ENCODE measurements around the gene SBF1. TPM values are rescaled to one million over a fixed set of nuclear protein-coding genes. Genes with fewer than 3 reads are reported as not detected.

SBF1 gene
- polyA plus RNA-seq, 1 donor (not counting 4 experiments of a cell fraction or from before 2014, with no cell fraction given), result 16.2 TPM

- no peak overlapping the region for H3K4me3 ChIP-seq (ENCODE audit: control insufficient read depth in 2 of 3, extremely low read depth in 1 of 3, insufficient read depth in 2 of 3, low read depth in 1 of 3, low read length in 3 of 3)
- no peak overlapping the region for H3K4me2 ChIP-seq (ENCODE audit: control insufficient read depth, extremely low read depth, insufficient read depth, low read depth, low read length)
- TF ChIP-seq, protein P1, sequence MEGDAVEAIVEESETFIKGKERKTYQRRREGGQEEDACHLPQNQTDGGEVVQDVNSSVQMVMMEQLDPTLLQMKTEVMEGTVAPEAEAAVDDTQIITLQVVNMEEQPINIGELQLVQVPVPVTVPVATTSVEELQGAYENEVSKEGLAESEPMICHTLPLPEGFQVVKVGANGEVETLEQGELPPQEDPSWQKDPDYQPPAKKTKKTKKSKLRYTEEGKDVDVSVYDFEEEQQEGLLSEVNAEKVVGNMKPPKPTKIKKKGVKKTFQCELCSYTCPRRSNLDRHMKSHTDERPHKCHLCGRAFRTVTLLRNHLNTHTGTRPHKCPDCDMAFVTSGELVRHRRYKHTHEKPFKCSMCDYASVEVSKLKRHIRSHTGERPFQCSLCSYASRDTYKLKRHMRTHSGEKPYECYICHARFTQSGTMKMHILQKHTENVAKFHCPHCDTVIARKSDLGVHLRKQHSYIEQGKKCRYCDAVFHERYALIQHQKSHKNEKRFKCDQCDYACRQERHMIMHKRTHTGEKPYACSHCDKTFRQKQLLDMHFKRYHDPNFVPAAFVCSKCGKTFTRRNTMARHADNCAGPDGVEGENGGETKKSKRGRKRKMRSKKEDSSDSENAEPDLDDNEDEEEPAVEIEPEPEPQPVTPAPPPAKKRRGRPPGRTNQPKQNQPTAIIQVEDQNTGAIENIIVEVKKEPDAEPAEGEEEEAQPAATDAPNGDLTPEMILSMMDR (optimal IDR thresholded peaks at IDR 0.05 in 1 of 3, IDR thresholded peaks at IDR 0.05 in 1 of 3, conservative IDR thresholded peaks at IDR 0.05 in 1 of 3; ENCODE audit: extremely low read depth in 1 of 3, insufficient read depth in 2 of 3, low read length in 3 of 3), result no peak
- TF ChIP-seq EZH2 (IDR thresholded peaks at IDR 0.05; ENCODE audit: low read length), result no peak
- no peaks in the 10 kb centered on the region for H3K9me3 ChIP-seq (ENCODE audit: control insufficient read depth, low read depth, low read length)
- H3K27me3 ChIP-seq (ENCODE audit: control insufficient read depth, extremely low read depth, insufficient read depth, low read length), result no peaks in the 10 kb centered on the region
- H3K9me1 ChIP-seq (ENCODE audit: control insufficient read depth, extremely low read depth, insufficient read depth, low read length), result no peaks in the 10 kb centered on the region
- H3K79me2 ChIP-seq (ENCODE audit: control insufficient read depth, insufficient read depth, low read length), result no peaks in the 10 kb centered on the region
- no peak for DNase-seq (ENCODE audit: low read depth, low spot score)
- no peak overlapping the region for H3K9ac ChIP-seq (ENCODE audit: control insufficient read depth, extremely low read depth, insufficient read depth, low read length)
- H2AFZ ChIP-seq (ENCODE audit: control insufficient read depth, low read length), result no peak overlapping the region
- H3K36me3 ChIP-seq (ENCODE audit: control insufficient read depth in 2 of 2, extremely low read depth in 1 of 2, insufficient read depth in 2 of 2, low read length in 2 of 2), result peaks cover 38 to 39% of the 10 kb centered on the region in 2 experiments
- dilution Hi-C loops (cut with MboI; ENCODE audit: extremely low pct_ligation_motif_present, low sequenced_read_pairs), result no loop called here
- no peaks in the 10 kb centered on the region for H3K4me1 ChIP-seq (ENCODE audit: control insufficient read depth, extremely low read depth, insufficient read depth, low read length)
- FAIRE-seq, result no peak
- peaks cover 2% of the 10 kb centered on the region for H4K20me1 ChIP-seq (ENCODE audit: control insufficient read depth, extremely low read depth, insufficient read depth, low read length)
- H3K27ac ChIP-seq (ENCODE audit: control insufficient read depth, insufficient read depth, low read length), result no peak overlapping the region
Observed at GRCh38 chr22:50452649-50453048, 22.2 kb downstream of the SBF1 start.

- Histone ChIP-seq H3K79me2 (ENCODE audit: control insufficient read depth, insufficient read depth, low read length) (no peaks in the 10 kb centered on the region), H3K36me3 (ENCODE audit: control insufficient read depth in 2 of 2, extremely low read depth in 1 of 2, insufficient read depth in 2 of 2, low read length in 2 of 2) (peaks cover 22 to 28% of the 10 kb centered on the region in 2 experiments), H3K4me3 (ENCODE audit: control insufficient read depth in 2 of 3, extremely low read depth in 1 of 3, insufficient read depth in 2 of 3, low read depth in 1 of 3, low read length in 3 of 3) (no peak overlapping the region), H3K4me2 (ENCODE audit: control insufficient read depth, extremely low read depth, insufficient read depth, low read depth, low read length) (no peak overlapping the region), H3K9me1 (ENCODE audit: control insufficient read depth, extremely low read depth, insufficient read depth, low read length) (no peaks in the 10 kb centered on the region), H3K27ac (ENCODE audit: control insufficient read depth, insufficient read depth, low read length) (no peak overlapping the region), H2AFZ (ENCODE audit: control insufficient read depth, low read length) (no peak overlapping the region), H3K9ac (ENCODE audit: control insufficient read depth, extremely low read depth, insufficient read depth, low read length) (no peak overlapping the region), H3K9me3 (ENCODE audit: control insufficient read depth, low read depth, low read length) (no peaks in the 10 kb centered on the region), H3K4me1 (ENCODE audit: control insufficient read depth, extremely low read depth, insufficient read depth, low read length) (no peaks in the 10 kb centered on the region), H3K27me3 (ENCODE audit: control insufficient read depth, extremely low read depth, insufficient read depth, low read length) (no peaks in the 10 kb centered on the region), H4K20me1 (ENCODE audit: control insufficient read depth, extremely low read depth, insufficient read depth, low read length) (no peaks in the 10 kb centered on the region)
- dilution Hi-C loops (cut with MboI; ENCODE audit: extremely low pct_ligation_motif_present, low sequenced_read_pairs), result no loop called here
- no peak for DNase-seq (ENCODE audit: low read depth, low spot score)
- no peak for TF ChIP-seq EZH2 (IDR thresholded peaks at IDR 0.05; ENCODE audit: low read length)
- TF ChIP-seq, protein P1 (optimal IDR thresholded peaks at IDR 0.05 in 1 of 3, IDR thresholded peaks at IDR 0.05 in 1 of 3, conservative IDR thresholded peaks at IDR 0.05 in 1 of 3; ENCODE audit: extremely low read depth in 1 of 3, insufficient read depth in 2 of 3, low read length in 3 of 3), result no peak
- FAIRE-seq, result no peak
Observed at GRCh38 chr22:50447576-50448551, 27.0 kb downstream of the SBF1 start.

All from keratinocyte (primary cell).